ENCODE data around the gene NABP1. TPM values are rescaled to one million over a fixed set of nuclear protein-coding genes. Genes with fewer than 3 reads are reported as not detected.
A peak's percentile ranks its signal among the peaks of the same experiment; 100 is the strongest.

The NABP1 gene
- total RNA-seq, 1 donor: 74.7 TPM

- TF ChIP-seq, protein P1, sequence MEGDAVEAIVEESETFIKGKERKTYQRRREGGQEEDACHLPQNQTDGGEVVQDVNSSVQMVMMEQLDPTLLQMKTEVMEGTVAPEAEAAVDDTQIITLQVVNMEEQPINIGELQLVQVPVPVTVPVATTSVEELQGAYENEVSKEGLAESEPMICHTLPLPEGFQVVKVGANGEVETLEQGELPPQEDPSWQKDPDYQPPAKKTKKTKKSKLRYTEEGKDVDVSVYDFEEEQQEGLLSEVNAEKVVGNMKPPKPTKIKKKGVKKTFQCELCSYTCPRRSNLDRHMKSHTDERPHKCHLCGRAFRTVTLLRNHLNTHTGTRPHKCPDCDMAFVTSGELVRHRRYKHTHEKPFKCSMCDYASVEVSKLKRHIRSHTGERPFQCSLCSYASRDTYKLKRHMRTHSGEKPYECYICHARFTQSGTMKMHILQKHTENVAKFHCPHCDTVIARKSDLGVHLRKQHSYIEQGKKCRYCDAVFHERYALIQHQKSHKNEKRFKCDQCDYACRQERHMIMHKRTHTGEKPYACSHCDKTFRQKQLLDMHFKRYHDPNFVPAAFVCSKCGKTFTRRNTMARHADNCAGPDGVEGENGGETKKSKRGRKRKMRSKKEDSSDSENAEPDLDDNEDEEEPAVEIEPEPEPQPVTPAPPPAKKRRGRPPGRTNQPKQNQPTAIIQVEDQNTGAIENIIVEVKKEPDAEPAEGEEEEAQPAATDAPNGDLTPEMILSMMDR (IDR thresholded peaks at IDR 0.05; ENCODE audit: insufficient read depth, low read length): no peak
- no peak overlapping the region for H3K4me3 ChIP-seq (ENCODE audit: low read depth, low read length)
- peak; percentile 94 for DNase-seq (ENCODE audit: low read depth)
Measured at GRCh38 chr2:191688934-191689695, 11.2 kb downstream of the NABP1 start.

DNA sequence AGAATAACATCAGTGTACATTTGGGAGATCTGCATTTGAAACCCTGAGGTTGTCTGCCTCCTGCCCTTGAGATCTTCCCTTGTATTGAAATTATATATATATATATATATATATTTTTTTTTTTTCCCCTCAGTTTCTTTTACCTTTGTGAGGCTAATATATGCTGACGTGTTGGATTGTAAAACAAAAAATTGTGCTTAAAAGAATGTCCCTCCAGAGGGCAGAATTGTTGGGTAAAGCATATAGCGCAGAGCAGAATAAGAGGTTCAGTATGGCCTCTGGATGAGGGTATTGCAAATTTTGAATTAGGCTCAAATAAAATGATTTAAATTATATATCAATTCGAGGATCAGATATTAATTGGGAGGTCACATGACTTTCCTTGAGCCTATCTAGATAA is 12.4 kb downstream of the NABP1 start:
- DNase-seq (ENCODE audit: low read depth): no peak
- no peak overlapping the region for H3K4me3 ChIP-seq (ENCODE audit: low read depth, low read length)
- TF ChIP-seq, protein P1 (IDR thresholded peaks at IDR 0.05; ENCODE audit: insufficient read depth, low read length): no peak

- TF ChIP-seq, protein P1 (IDR thresholded peaks at IDR 0.05; ENCODE audit: insufficient read depth, low read length): peak; percentile 85
- peak; percentile 93 for DNase-seq (ENCODE audit: low read depth)
Measured at GRCh38 chr2:191691016-191691735, 13.2 kb downstream of the NABP1 start.

GRCh38 chr2:191691898-191692297 is 14.0 kb downstream of the NABP1 start:
- H3K4me3 ChIP-seq (ENCODE audit: low read depth, low read length): no peak overlapping the region
- no peak for DNase-seq (ENCODE audit: low read depth)
- TF ChIP-seq, protein P1 (IDR thresholded peaks at IDR 0.05; ENCODE audit: insufficient read depth, low read length): no peak

More at GRCh38 chr2:191691016-191691735, 13.2 kb downstream of the NABP1 start:
- H3K4me3 ChIP-seq (ENCODE audit: low read depth, low read length): no peak overlapping the region

- TF ChIP-seq, protein P1 (IDR thresholded peaks at IDR 0.05; ENCODE audit: insufficient read depth, low read length): no peak
- H3K4me3 ChIP-seq (ENCODE audit: low read depth, low read length): no peak overlapping the region
- peak; percentile 68 for DNase-seq (ENCODE audit: low read depth)
Measured at GRCh38 chr2:191692502-191693115, 14.7 kb downstream of the NABP1 start.

GRCh38 chr2:191693166-191693565 is 15.2 kb downstream of the NABP1 start:
- no peak overlapping the region for H3K4me3 ChIP-seq (ENCODE audit: low read depth, low read length)
- DNase-seq (ENCODE audit: low read depth): peak; percentile 57
- TF ChIP-seq, protein P1 (IDR thresholded peaks at IDR 0.05; ENCODE audit: insufficient read depth, low read length): no peak
